Stimulated activated CD4-positive, alpha-beta T cell treated with anti-CD3 and anti-CD28 coated beads, Interleukin-15, amount 100 ng/mL, for 24 hours (primary cell): ENCODE measurements around the gene SLC28A1.

Source experiments
- DNase-seq: peaks from one replicate; pipeline ENCODE4 v3.0.0-alpha.2; 2020

Gene SLC28A1, protein sequence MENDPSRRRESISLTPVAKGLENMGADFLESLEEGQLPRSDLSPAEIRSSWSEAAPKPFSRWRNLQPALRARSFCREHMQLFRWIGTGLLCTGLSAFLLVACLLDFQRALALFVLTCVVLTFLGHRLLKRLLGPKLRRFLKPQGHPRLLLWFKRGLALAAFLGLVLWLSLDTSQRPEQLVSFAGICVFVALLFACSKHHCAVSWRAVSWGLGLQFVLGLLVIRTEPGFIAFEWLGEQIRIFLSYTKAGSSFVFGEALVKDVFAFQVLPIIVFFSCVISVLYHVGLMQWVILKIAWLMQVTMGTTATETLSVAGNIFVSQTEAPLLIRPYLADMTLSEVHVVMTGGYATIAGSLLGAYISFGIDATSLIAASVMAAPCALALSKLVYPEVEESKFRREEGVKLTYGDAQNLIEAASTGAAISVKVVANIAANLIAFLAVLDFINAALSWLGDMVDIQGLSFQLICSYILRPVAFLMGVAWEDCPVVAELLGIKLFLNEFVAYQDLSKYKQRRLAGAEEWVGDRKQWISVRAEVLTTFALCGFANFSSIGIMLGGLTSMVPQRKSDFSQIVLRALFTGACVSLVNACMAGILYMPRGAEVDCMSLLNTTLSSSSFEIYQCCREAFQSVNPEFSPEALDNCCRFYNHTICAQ

DNA sequence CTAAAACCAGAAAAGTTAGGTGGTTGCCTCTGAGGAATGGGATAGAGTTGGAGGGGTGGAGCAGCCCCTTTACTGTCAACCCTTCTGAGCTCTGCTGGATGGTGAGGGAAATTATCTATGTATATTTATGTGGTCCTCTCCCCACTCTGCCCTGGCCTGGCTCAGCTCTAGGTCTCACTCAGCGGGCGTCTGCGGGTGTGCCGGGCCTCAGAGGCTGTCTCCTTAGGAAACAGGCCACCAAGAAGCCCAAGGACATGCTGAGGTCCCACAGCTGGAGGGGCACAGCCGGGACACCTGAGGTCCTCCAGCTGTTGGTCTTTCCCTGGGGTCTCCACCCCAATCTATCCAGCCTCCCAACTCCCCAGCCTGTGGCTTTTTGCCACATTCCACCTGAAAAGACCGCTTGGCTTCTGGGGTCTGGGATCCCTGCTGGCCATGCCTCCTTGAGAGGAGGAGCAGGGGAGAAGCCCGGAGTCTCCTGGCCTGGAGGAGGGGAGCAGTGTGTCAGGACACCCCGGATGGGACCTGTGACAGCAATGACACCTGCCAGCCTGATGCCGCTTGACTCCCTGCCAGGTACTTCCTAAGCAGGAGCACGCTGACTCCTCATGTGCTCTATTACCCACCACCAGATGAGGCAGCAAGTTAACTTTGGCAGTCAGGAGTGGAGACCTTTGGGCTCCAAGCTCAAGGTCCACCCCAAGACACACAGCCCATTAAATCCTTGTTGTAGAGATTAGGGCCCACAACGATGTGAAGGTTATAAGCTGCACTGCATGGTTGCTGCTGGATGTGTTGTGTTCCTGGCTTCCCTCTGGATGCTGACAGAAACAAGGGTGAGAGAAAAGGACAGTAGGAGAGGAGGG is at the start of gene SLC28A1:
Gene SLC28A1 (plus strand): TSS at position 747 of the 866 bp plus-strand sequence. CDS start 3,099 bp downstream, outside the sequence.
- no peak for DNase-seq

DNA sequence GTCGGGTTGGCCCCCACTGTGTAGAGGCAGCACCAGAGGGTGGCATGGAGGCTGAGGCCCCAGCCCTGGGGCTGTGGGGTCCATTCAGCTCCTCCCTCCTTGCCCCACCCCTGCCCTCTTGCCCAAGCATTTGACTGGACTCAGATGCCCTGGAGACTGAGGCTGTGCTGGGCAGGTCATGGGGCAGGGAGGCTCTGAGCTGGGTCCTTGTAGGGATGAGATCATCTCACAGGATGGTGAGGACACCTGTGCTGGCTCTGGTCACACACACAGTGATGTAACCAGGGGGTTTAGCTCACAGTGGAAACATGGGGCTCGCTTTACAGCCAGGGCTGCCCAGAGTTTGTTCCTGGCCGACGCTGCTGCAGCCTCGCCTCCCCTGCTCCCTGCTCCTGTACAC is 49.5 kb upstream of the SLC28A1 start:
- DNase-seq: no peak

DNA sequence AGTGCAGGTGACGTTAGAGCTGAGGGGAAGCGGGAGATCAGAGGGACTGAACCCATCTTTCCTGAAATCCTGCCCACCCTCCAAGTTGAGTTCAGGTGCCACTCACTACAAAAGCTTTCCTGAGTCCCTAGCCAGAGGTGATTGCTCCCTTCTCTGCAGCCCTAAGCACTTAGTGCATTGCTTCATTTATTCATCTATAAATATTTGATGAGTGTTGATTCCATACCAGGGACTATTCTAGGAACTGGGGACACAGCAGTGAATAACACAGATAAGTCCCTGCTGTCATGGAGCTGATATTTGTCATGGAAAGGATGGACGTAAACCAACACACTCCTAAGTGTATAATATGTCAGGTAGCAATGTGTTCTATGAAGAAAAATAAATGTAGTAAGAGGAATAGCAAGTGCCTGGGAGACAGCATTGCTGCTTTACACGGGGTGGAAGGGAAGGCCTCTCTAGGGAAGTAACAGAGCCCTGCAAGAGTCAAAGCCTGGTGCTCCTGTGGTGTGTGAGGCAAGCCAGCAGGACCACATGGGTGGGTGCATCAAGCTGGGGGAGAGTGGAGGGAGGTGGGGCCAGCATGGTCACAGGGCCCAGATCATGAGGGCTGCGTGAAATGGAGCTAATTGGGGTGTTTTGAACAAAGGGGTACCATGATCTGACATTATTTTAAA is 48.7 kb upstream of the SLC28A1 start:
- no peak for DNase-seq

GRCh38 chr15:84836844-84837243 is 47.6 kb upstream of the SLC28A1 start:
- no peak for DNase-seq

- DNase-seq: no peak
Observed at GRCh38 chr15:84839714-84840113, 44.7 kb upstream of the SLC28A1 start.

GRCh38 chr15:84840255-84840654 is 44.2 kb upstream of the SLC28A1 start:
- DNase-seq: no peak

- no peak for DNase-seq
Observed at GRCh38 chr15:84840741-84841429, 43.6 kb upstream of the SLC28A1 start.

DNA sequence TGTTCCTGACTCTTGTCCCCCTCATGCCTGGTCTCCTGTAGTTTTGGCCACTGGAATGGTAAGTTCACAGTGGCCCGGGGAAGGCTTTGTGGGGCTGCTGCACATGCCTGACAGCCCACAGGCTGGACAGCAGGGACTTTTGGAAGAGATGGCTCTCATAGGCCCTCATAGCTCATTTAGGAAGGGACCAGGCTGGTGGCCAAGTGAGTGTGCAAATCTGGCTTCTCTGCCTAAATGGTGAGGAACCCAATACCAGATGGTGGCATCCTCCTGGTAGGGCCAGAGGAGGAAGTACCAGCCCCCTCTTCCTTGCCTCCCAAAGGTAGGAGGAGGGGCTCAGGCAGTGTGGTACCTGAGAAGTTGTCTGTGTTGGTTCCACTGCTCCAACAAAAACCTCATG is 41.7 kb upstream of the SLC28A1 start:
- no peak for DNase-seq

GRCh38 chr15:84844964-84845363 is 39.5 kb upstream of the SLC28A1 start:
- DNase-seq: no peak

- DNase-seq: peak; percentile 66
Observed at GRCh38 chr15:84845631-84846030, 38.8 kb upstream of the SLC28A1 start.

DNA sequence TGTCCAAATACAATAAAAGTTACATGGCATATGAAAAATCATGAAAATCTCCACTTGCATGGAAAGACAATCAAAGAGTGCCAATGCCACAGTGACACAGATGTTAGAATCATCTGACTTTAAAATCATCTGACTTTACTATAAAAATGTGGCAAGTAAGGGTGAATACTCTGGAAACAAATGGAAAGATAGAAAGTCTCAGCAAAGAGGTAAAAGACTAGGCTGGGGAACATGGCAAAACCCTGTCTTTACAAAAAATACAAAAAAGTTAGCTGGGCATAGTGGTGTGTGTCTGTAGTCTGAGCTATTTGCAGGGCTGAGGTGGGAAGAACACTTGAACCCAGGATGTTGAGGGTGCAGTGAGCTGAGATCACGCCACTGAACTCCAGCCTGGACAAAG is 38.2 kb upstream of the SLC28A1 start:
- DNase-seq: no peak

DNA sequence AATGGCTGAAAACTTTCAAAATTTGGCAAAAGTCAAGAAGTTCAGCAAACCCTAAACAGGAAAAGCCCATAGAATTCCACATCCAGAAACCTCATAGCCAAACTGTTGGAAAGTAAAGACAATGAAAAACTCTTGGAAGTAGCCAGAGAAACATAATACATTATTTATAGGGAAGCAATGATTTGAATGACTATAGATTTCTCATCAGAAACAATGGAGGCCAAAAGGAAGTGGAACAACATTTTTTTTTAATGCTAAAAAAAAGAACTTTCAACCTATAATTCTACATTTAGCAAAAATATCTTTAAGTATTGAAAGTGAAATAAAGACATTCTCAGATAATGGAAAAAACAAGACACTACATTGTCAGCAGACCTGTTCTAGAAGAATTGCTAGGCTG is 37.1 kb upstream of the SLC28A1 start:
- no peak for DNase-seq

GRCh38 chr15:84852212-84852611 is 32.2 kb upstream of the SLC28A1 start:
- no peak for DNase-seq

GRCh38 chr15:84855136-84855535 is 29.3 kb upstream of the SLC28A1 start:
- no peak for DNase-seq

- DNase-seq: no peak
Observed at GRCh38 chr15:84855765-84856164, 28.7 kb upstream of the SLC28A1 start.

GRCh38 chr15:84856731-84857417 is 27.6 kb upstream of the SLC28A1 start:
- no peak for DNase-seq

DNA sequence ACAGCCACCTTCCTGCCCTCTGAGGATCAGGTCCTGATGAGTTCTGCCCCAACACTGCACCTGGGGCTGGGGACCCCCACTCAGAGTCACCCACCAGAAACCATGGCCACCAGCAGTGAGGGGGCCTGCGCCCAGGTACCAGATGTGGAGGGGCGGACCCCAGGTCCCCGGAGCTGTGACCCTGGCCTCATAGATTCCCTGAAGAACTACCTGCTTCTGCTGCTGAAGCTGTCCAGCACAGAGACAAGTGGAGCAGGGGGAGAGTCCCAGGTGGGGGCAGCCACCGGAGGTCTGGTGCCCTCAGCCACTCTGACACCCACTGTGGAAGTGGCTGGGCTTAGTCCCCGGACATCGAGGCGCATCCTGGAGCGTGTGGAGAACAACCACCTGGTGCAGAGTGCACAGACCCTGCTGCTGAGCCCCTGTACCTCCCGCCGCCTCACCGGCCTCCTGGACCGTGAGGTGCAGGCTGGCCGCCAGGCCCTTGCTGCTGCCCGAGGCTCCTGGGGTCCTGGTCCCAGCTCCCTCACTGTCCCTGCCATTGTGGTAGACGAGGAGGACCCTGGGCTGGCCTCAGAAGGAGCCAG is 27.0 kb upstream of the SLC28A1 start:
- DNase-seq: no peak

DNA sequence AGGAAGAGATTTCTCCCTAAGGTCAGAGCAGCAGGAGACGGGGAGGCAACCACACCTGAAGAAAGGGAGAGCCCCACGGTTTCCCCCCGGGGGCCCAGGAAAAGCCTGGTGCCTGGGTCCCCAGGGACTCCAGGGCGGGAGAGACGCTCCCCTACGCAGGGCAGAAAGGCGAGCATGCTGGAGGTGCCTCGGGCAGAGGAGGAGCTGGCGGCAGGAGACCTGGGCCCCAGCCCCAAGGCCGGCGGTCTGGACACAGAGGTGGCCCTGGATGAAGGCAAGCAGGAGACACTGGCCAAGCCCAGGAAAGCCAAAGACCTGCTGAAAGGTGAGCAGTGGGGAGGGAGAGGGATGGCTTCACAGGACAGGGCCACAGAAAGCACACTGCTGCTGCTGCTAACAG is 26.2 kb upstream of the SLC28A1 start:
- no peak for DNase-seq

GRCh38 chr15:84859144-84859543 is 25.3 kb upstream of the SLC28A1 start:
- no peak for DNase-seq

- DNase-seq: no peak
Observed at GRCh38 chr15:84859651-84860050, 24.8 kb upstream of the SLC28A1 start.

GRCh38 chr15:84861781-84862180 is 22.7 kb upstream of the SLC28A1 start:
- DNase-seq: no peak
